H9 (cell line): ENCODE data around the gene KLF13. TPM values are rescaled to one million over a fixed set of nuclear protein-coding genes. Genes with fewer than 3 reads are reported as not detected.

Source experiments
- DNase-seq: peaks from one replicate; pipeline ENCODE4 v3.0.0-alpha.2; 2017
- H2AFZ ChIP-seq: one replicate; pipeline ENCODE4 v1.6.1; 2013; ENCODE audit warnings: mild to moderate bottlenecking, low read length, control low read depth, moderate library complexity
- H2AK5ac ChIP-seq: 2 replicates; pipeline ENCODE4 v1.6.1; 2013; ENCODE audit warnings: low read length, control low read depth, mixed read lengths; ENCODE audit not compliant: insufficient read length
- H2BK120ac ChIP-seq: one replicate; pipeline ENCODE4 v1.6.1; 2013; ENCODE audit warnings: low read depth, mild to moderate bottlenecking, low read length, control low read depth, inconsistent platforms; ENCODE audit not compliant: poor library complexity, severe bottlenecking
- H2BK12ac ChIP-seq: 2 replicates; pipeline ENCODE4 v1.6.1; 2013; ENCODE audit warnings: low read length, control low read depth, mixed read lengths, low read depth; ENCODE audit not compliant: insufficient read length
- H2BK15ac ChIP-seq: 2 replicates; pipeline ENCODE4 v1.6.1; 2013; ENCODE audit warnings: low read depth, low read length, control low read depth
- H2BK20ac ChIP-seq: one replicate; pipeline ENCODE4 v1.6.1; 2013; ENCODE audit warnings: low read depth, mild to moderate bottlenecking, low read length, control low read depth, inconsistent platforms; ENCODE audit not compliant: poor library complexity, severe bottlenecking
- H2BK5ac ChIP-seq: 2 replicates; pipeline ENCODE4 v1.6.1; 2013; ENCODE audit warnings: low read length, control low read depth, mixed read lengths; ENCODE audit not compliant: insufficient read length
- H3K14ac ChIP-seq: 2 replicates; pipeline ENCODE4 v1.6.1; 2013; ENCODE audit warnings: low read length, control low read depth; ENCODE audit not compliant: insufficient read depth
- H3K18ac ChIP-seq: 2 replicates; pipeline ENCODE4 v1.6.1; 2013; ENCODE audit warnings: low read depth, mild to moderate bottlenecking, mixed read lengths, low read length, control low read depth; ENCODE audit not compliant: insufficient read length
- H3K23ac ChIP-seq: 2 replicates; pipeline ENCODE4 v1.6.1; 2013; ENCODE audit warnings: low read length, control low read depth, mixed read lengths, low read depth; ENCODE audit not compliant: insufficient read length
- H3K23me2 ChIP-seq: 2 replicates; pipeline ENCODE4 v1.6.1; 2013; ENCODE audit warnings: low read depth, mild to moderate bottlenecking, mixed read lengths, low read length, control low read depth; ENCODE audit not compliant: insufficient read length, poor library complexity, severe bottlenecking
- H3K27ac ChIP-seq: 2 replicates; pipeline ENCODE4 v1.5.1; 2013; ENCODE audit warnings: low read length, control low read depth, mixed read lengths, low read depth; ENCODE audit not compliant: insufficient read length
- H3K27me3 ChIP-seq: 2 replicates; pipeline ENCODE4 v1.6.1; 2013; ENCODE audit warnings: low read length, control low read depth, inconsistent platforms; ENCODE audit not compliant: insufficient read depth
- H3K4ac ChIP-seq: 2 replicates; pipeline ENCODE4 v1.6.1; 2013; ENCODE audit warnings: low read depth, mild to moderate bottlenecking, control low read depth, inconsistent platforms, low read length, moderate library complexity
- H3K4me1 ChIP-seq: 2 replicates; pipeline ENCODE4 v1.6.1; 2013; ENCODE audit warnings: low read length, control low read depth, inconsistent platforms; ENCODE audit not compliant: insufficient read depth
- H3K4me2 ChIP-seq: 2 replicates; pipeline ENCODE4 v1.6.1; 2013; ENCODE audit warnings: low read length, control low read depth, mixed read lengths; ENCODE audit not compliant: insufficient read length, insufficient read depth
- H3K56ac ChIP-seq: 2 replicates; pipeline ENCODE4 v1.6.1; 2013; ENCODE audit warnings: low read depth, mild to moderate bottlenecking, mixed read lengths, low read length, control low read depth; ENCODE audit not compliant: insufficient read length
- H3K79me1 ChIP-seq: 2 replicates; pipeline ENCODE4 v1.6.1; 2013; ENCODE audit warnings: low read depth, mild to moderate bottlenecking, moderate library complexity, low read length, control low read depth, inconsistent platforms; ENCODE audit not compliant: insufficient read depth, poor library complexity, severe bottlenecking
- H3K79me2 ChIP-seq: 2 replicates; pipeline ENCODE4 v1.6.1; 2013; ENCODE audit warnings: low read length, control low read depth, inconsistent platforms; ENCODE audit not compliant: insufficient read depth
- H3K9ac ChIP-seq: 2 replicates; pipeline ENCODE4 v1.6.1; 2013; ENCODE audit warnings: low read length, control low read depth, mixed read lengths; ENCODE audit not compliant: insufficient read length; ENCODE audit errors: extremely low read depth
- H3K9me3 ChIP-seq: one replicate; pipeline ENCODE4 v1.6.1; 2013; ENCODE audit warnings: low read depth, low read length, inconsistent platforms; ENCODE audit not compliant: control insufficient read depth
- H3T11ph ChIP-seq: one replicate; pipeline ENCODE4 v1.6.1; 2013; ENCODE audit warnings: mild to moderate bottlenecking, low read length, control low read depth, inconsistent platforms
- H4K20me1 ChIP-seq: one replicate; pipeline ENCODE4 v1.6.1; 2013; ENCODE audit not compliant: control insufficient read depth, insufficient read length, insufficient read depth
- H4K5ac ChIP-seq: 2 replicates; pipeline ENCODE4 v1.6.1; 2013; ENCODE audit warnings: low read depth, mild to moderate bottlenecking, mixed read lengths, low read length, control low read depth; ENCODE audit not compliant: insufficient read length
- H4K8ac ChIP-seq: replicated peaks from 2 replicates; pipeline ENCODE4 v1.6.1; 2013; ENCODE audit warnings: low read length, control low read depth, mixed read lengths, low read depth; ENCODE audit not compliant: insufficient read length
- H4K91ac ChIP-seq: 2 replicates; pipeline ENCODE4 v1.6.1; 2013; ENCODE audit warnings: low read depth, mild to moderate bottlenecking, moderate library complexity, mixed read lengths, low read length, control low read depth; ENCODE audit not compliant: insufficient read length
- H3K27ac Mint-ChIP-seq, 3 experiments: 2 replicates in 2 of 3; 3 replicates in 1 of 3; pipeline ENCODE4 v1.8.0; 2020 to 2021; ENCODE audit warnings: mixed read lengths in 3 of 3, mild to moderate bottlenecking in 1 of 3, moderate library complexity in 1 of 3
- H3K27me3 Mint-ChIP-seq: 2 replicates; pipeline ENCODE4 v1.8.0; 2021; ENCODE audit warnings: low read depth, mild to moderate bottlenecking, moderate library complexity, mixed read lengths
- H3K36me3 Mint-ChIP-seq, 3 experiments: 2 replicates in 2 of 3; 3 replicates in 1 of 3; pipeline ENCODE4 v1.8.0; 2020 to 2021; ENCODE audit warnings: low read depth in 3 of 3, mixed read lengths in 3 of 3; ENCODE audit not compliant: insufficient read depth in 1 of 3
- H3K4me1 Mint-ChIP-seq, 2 experiments: 2 replicates each; pipeline ENCODE4 v1.8.0; 2020; ENCODE audit warnings: mixed read lengths in 2 of 2
- H3K4me3 Mint-ChIP-seq, 2 experiments: 2 replicates in 1 of 2; 3 replicates in 1 of 2; pipeline ENCODE4 v1.8.0; 2020 to 2021; ENCODE audit warnings: mild to moderate bottlenecking in 2 of 2, mixed read lengths in 2 of 2, moderate library complexity in 1 of 2
- H3K9me3 Mint-ChIP-seq, 2 experiments: 2 replicates in 1 of 2; 3 replicates in 1 of 2; pipeline ENCODE4 v1.8.0; 2020; ENCODE audit warnings: mild to moderate bottlenecking in 2 of 2, mixed read lengths in 2 of 2, moderate library complexity in 1 of 2
- WGBS: extraction: QIAGEN DNeasy Blood & Tissue Kit; methylation state at CpG from one replicate; pipeline ENCODE4 v1.1.7; 2013; ENCODE audit warnings: missing lambda C conversion rate, low lambda C conversion rate, mixed read lengths; ENCODE audit not compliant: insufficient read length; ENCODE audit errors: extremely low coverage; 5-methylcytosine and 5-hydroxymethylcytosine counted together
- total RNA-seq: library from RNA; stranded (reverse); gene quantifications from 2 replicates; pipeline ENCODE4 v1.2.1, GENCODE V29; 2021
- TF ChIP-seq, protein P1 (sequence below): fragments of 200-600 bp; sonication (generic); conservative IDR thresholded peaks from 3 replicates; pipeline ENCODE4 v1.8.0; 2021; ENCODE audit warnings: antibody characterized with exemption, mild to moderate bottlenecking

Gene KLF13
- total RNA-seq, 1 experiment from 2014 or later, result 33.4 TPM

DNA sequence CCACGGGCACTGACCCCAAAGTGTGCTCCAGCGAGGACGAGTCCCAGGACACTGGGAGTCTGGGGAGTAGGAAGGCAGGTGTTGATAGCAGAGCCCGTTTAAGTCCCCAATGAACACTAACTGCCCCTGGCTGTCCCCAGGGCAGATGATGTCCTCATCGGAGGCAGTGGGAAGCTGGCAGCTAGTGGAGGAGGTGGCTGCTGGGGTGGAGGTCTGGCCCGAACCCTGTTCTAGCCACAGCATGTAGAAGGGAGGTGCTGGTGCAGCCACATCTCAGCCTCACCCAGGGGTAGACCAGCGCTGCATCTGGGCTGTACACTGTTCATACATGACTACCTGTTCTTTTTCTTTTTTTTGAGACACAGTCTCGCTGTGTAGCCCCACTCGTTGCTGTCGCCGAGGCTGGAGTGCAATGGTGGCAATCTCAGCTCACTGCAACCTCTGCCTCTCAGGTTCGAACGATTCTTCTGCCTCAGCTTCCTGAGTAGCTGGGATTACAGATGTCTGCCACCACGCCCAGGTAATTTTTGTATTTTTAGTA lies 51.8 kb downstream of the KLF13 start:
- WGBS, result no CpG with 5 or more reads among the region's 14 CpGs
- H3K27me3 ChIP-seq, result no peaks in the 10 kb centered on the region
- no peak overlapping the region for H3K18ac ChIP-seq
- H3K4ac ChIP-seq, result no peak overlapping the region
- no peak overlapping the region for H2BK15ac ChIP-seq
- H3K4me2 ChIP-seq, result no peak overlapping the region
- Mint-ChIP-seq H3K27ac (peak overlapping the region; percentile 60 to 91 (median 77); a peak in 5 of 7 replicates), H3K4me3 (no peak overlapping the region), H3K36me3 (peaks cover 11 to 26% (median 25%) of the 10 kb centered on the region in 3 experiments), H3K27me3 (no peaks in the 10 kb centered on the region), H3K9me3 (peaks cover 4 to 5% of the 10 kb centered on the region in 2 experiments; a peak in 3 of 5 replicates), H3K4me1 (peaks cover 17 to 18% of the 10 kb centered on the region in 2 experiments)
- no peak overlapping the region for H2BK120ac ChIP-seq
- no peak overlapping the region for H3K56ac ChIP-seq
- H2AFZ ChIP-seq, result no peak overlapping the region
- no peak overlapping the region for H3K27ac ChIP-seq
- no peak overlapping the region for H2AK5ac ChIP-seq
- H2BK12ac ChIP-seq, result no peak overlapping the region
- no peak overlapping the region for H2BK5ac ChIP-seq
- no peaks in the 10 kb centered on the region for H3K23me2 ChIP-seq
- no peak overlapping the region for H3T11ph ChIP-seq
- no peaks in the 10 kb centered on the region for H3K79me1 ChIP-seq
- H3K23ac ChIP-seq, result no peak overlapping the region
- H3K79me2 ChIP-seq, result no peaks in the 10 kb centered on the region; the same call in 1 of the 2 replicates
- no peak overlapping the region; the same call in 1 of the 2 replicates for H3K14ac ChIP-seq
- DNase-seq, result no peak
- no peak overlapping the region for H4K8ac ChIP-seq
- H4K91ac ChIP-seq, result no peak overlapping the region
- no peaks in the 10 kb centered on the region for H3K9me3 ChIP-seq
- TF ChIP-seq, protein P1, sequence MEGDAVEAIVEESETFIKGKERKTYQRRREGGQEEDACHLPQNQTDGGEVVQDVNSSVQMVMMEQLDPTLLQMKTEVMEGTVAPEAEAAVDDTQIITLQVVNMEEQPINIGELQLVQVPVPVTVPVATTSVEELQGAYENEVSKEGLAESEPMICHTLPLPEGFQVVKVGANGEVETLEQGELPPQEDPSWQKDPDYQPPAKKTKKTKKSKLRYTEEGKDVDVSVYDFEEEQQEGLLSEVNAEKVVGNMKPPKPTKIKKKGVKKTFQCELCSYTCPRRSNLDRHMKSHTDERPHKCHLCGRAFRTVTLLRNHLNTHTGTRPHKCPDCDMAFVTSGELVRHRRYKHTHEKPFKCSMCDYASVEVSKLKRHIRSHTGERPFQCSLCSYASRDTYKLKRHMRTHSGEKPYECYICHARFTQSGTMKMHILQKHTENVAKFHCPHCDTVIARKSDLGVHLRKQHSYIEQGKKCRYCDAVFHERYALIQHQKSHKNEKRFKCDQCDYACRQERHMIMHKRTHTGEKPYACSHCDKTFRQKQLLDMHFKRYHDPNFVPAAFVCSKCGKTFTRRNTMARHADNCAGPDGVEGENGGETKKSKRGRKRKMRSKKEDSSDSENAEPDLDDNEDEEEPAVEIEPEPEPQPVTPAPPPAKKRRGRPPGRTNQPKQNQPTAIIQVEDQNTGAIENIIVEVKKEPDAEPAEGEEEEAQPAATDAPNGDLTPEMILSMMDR, result no peak
- no peak overlapping the region for H2BK20ac ChIP-seq
- no peaks in the 10 kb centered on the region for H4K20me1 ChIP-seq
- no peak overlapping the region for H3K9ac ChIP-seq
- H3K4me1 ChIP-seq, result no peaks in the 10 kb centered on the region; the same call in 1 of the 2 replicates
- H4K5ac ChIP-seq, result no peak overlapping the region
